ENCODE data around the gene TRIM25. TPM values are rescaled to one million over a fixed set of nuclear protein-coding genes. Genes with fewer than 3 reads are reported as not detected.

TRIM25 gene
- total RNA-seq, 1 donor from 2014 or later = 105 TPM

DNA sequence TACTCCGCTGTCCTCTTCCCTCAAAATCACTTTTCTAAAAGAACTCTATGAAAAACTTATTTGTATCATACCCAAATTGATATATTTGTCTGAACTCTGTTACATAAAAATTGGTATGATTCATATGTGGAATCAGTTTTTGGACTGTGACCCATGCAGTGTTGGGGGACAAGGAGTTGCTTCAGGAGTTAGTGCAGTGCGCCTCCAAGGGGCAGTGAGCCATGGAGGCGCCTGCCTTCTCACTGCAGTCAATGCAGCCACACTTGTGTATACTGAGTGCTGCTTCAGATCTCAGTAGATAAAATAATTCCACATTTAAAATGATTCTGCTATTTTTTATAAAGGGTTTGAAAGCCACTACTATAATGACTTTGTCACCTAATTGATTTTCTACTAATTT lies 47.4 kb downstream of the TRIM25 start:
- Mint-ChIP-seq H3K9me3 (ENCODE audit: unreplicated experiment) (peaks cover 3% of the 10 kb centered on the region), H3K36me3 (ENCODE audit: low read depth, unreplicated experiment) (no peaks in the 10 kb centered on the region), H3K4me1 (ENCODE audit: low read depth, unreplicated experiment) (peaks cover 5% of the 10 kb centered on the region), H3K27me3 (ENCODE audit: low read depth, unreplicated experiment) (no peaks in the 10 kb centered on the region), H3K27ac (ENCODE audit: unreplicated experiment) (no peak overlapping the region), H3K4me3 (ENCODE audit: unreplicated experiment) (no peak overlapping the region)
- Histone ChIP-seq H3K9ac (ENCODE audit: low read length) (no peak overlapping the region), H3K27me3 (ENCODE audit: insufficient read depth, low read length) (no peaks in the 10 kb centered on the region), H3K9me3 (ENCODE audit: insufficient read depth, low read depth, low read length) (no peaks in the 10 kb centered on the region), H4K20me1 (ENCODE audit: insufficient read depth, low read length) (no peaks in the 10 kb centered on the region), H3K4me3 (ENCODE audit: insufficient read depth, low read depth, low read length) (no peak overlapping the region), H3K79me2 (ENCODE audit: insufficient read depth, low read length) (no peaks in the 10 kb centered on the region), H3K4me2 (ENCODE audit: low read length) (no peak overlapping the region), H3K4me1 (ENCODE audit: insufficient read depth, low read length) (no peaks in the 10 kb centered on the region), H2AFZ (ENCODE audit: low read depth, low read length) (no peak overlapping the region), H3K36me3 (ENCODE audit: insufficient read depth, low read length) (no peaks in the 10 kb centered on the region), H3K27ac (ENCODE audit: low read depth, low read length) (no peak overlapping the region)
- no peak for FAIRE-seq
- no peak for TF ChIP-seq EZH2 (IDR thresholded peaks at IDR 0.05; ENCODE audit: insufficient read depth, low read length)
- TF ChIP-seq, protein P1, sequence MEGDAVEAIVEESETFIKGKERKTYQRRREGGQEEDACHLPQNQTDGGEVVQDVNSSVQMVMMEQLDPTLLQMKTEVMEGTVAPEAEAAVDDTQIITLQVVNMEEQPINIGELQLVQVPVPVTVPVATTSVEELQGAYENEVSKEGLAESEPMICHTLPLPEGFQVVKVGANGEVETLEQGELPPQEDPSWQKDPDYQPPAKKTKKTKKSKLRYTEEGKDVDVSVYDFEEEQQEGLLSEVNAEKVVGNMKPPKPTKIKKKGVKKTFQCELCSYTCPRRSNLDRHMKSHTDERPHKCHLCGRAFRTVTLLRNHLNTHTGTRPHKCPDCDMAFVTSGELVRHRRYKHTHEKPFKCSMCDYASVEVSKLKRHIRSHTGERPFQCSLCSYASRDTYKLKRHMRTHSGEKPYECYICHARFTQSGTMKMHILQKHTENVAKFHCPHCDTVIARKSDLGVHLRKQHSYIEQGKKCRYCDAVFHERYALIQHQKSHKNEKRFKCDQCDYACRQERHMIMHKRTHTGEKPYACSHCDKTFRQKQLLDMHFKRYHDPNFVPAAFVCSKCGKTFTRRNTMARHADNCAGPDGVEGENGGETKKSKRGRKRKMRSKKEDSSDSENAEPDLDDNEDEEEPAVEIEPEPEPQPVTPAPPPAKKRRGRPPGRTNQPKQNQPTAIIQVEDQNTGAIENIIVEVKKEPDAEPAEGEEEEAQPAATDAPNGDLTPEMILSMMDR (IDR thresholded peaks at IDR 0.05; ENCODE audit: insufficient read depth, low read depth, low read length) = no peak
- no peak for DNase-seq (ENCODE audit: low read depth)

DNA sequence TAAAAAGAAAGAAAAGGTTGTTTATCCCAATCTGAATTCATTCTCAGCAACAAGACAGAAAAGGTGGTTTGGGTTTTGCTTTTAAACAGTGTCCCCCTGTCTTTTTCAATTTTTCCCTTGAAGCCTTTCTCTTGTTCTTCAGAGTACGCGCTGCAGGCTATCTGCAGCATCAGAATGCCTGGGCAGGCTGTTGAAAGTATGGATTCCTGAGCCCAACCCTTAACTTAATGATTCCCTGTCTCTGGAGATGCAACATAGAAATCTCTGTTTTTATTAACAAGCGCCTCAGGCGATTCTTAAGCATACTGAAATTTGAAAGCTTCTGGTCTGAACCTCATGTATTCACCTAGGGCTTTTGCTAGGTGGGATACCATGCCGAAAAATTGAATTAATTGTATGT lies 47.8 kb downstream of the TRIM25 start:
- Histone ChIP-seq H3K4me2 (ENCODE audit: low read length) (no peak overlapping the region), H3K27ac (ENCODE audit: low read depth, low read length) (no peak overlapping the region), H3K4me1 (ENCODE audit: insufficient read depth, low read length) (no peaks in the 10 kb centered on the region), H3K4me3 (ENCODE audit: insufficient read depth, low read depth, low read length) (no peak overlapping the region), H4K20me1 (ENCODE audit: insufficient read depth, low read length) (no peaks in the 10 kb centered on the region), H2AFZ (ENCODE audit: low read depth, low read length) (no peak overlapping the region), H3K9me3 (ENCODE audit: insufficient read depth, low read depth, low read length) (no peaks in the 10 kb centered on the region), H3K36me3 (ENCODE audit: insufficient read depth, low read length) (no peaks in the 10 kb centered on the region), H3K79me2 (ENCODE audit: insufficient read depth, low read length) (no peaks in the 10 kb centered on the region), H3K9ac (ENCODE audit: low read length) (no peak overlapping the region), H3K27me3 (ENCODE audit: insufficient read depth, low read length) (no peaks in the 10 kb centered on the region)
- Mint-ChIP-seq H3K27me3 (ENCODE audit: low read depth, unreplicated experiment) (no peaks in the 10 kb centered on the region), H3K4me3 (ENCODE audit: unreplicated experiment) (no peak overlapping the region), H3K36me3 (ENCODE audit: low read depth, unreplicated experiment) (no peaks in the 10 kb centered on the region), H3K27ac (ENCODE audit: unreplicated experiment) (no peak overlapping the region), H3K9me3 (ENCODE audit: unreplicated experiment) (peaks cover 3% of the 10 kb centered on the region), H3K4me1 (ENCODE audit: low read depth, unreplicated experiment) (peaks cover 5% of the 10 kb centered on the region)
- no peak for FAIRE-seq
- TF ChIP-seq, protein P1 (IDR thresholded peaks at IDR 0.05; ENCODE audit: insufficient read depth, low read depth, low read length) = no peak
- no peak for TF ChIP-seq EZH2 (IDR thresholded peaks at IDR 0.05; ENCODE audit: insufficient read depth, low read length)
- DNase-seq (ENCODE audit: low read depth) = no peak

DNA sequence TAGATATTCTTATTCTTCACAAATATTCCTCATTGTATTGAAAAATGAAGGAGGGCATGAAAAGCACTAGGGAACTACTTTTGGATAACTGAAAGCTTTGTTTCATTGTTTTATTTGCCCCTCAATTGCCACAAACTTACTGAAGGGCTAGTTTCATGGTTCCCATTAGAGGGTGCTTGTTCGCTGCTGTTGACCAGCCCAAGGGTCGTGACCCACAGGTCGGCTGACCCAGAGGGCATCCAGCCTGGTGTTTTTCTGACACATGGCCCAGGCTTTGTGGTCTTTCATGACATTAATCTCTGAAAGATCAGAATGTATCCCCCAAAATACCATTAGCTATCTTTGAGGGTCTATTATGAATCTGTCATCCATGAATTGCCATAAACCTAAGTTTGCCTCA lies 49.9 kb downstream of the TRIM25 start:
- Histone ChIP-seq H3K36me3 (ENCODE audit: insufficient read depth, low read length) (no peaks in the 10 kb centered on the region), H3K9ac (ENCODE audit: low read length) (no peak overlapping the region), H3K27me3 (ENCODE audit: insufficient read depth, low read length) (no peaks in the 10 kb centered on the region), H3K4me3 (ENCODE audit: insufficient read depth, low read depth, low read length) (no peak overlapping the region), H3K27ac (ENCODE audit: low read depth, low read length) (no peak overlapping the region), H2AFZ (ENCODE audit: low read depth, low read length) (no peak overlapping the region), H3K4me2 (ENCODE audit: low read length) (no peak overlapping the region), H3K79me2 (ENCODE audit: insufficient read depth, low read length) (no peaks in the 10 kb centered on the region), H4K20me1 (ENCODE audit: insufficient read depth, low read length) (no peaks in the 10 kb centered on the region), H3K9me3 (ENCODE audit: insufficient read depth, low read depth, low read length) (no peaks in the 10 kb centered on the region), H3K4me1 (ENCODE audit: insufficient read depth, low read length) (no peaks in the 10 kb centered on the region)
- no peaks in the 10 kb centered on the region for H3K27me3 Mint-ChIP-seq (ENCODE audit: low read depth, unreplicated experiment)
- H3K4me3 Mint-ChIP-seq (ENCODE audit: unreplicated experiment) = no peak overlapping the region
- TF ChIP-seq, protein P1 (IDR thresholded peaks at IDR 0.05; ENCODE audit: insufficient read depth, low read depth, low read length) = no peak
- TF ChIP-seq EZH2 (IDR thresholded peaks at IDR 0.05; ENCODE audit: insufficient read depth, low read length) = no peak
- H3K4me1 Mint-ChIP-seq (ENCODE audit: low read depth, unreplicated experiment) = peaks cover 5% of the 10 kb centered on the region
- no peaks in the 10 kb centered on the region for H3K9me3 Mint-ChIP-seq (ENCODE audit: unreplicated experiment)
- H3K36me3 Mint-ChIP-seq (ENCODE audit: low read depth, unreplicated experiment) = no peaks in the 10 kb centered on the region
- no peak overlapping the region for H3K27ac Mint-ChIP-seq (ENCODE audit: unreplicated experiment)
- DNase-seq (ENCODE audit: low read depth) = no peak
- no peak for FAIRE-seq

Data from astrocyte (in vitro differentiated cells and primary cell).